Panc1 (cell line): ENCODE measurements around the gene CAMK1D. TPM values are rescaled to one million over a fixed set of nuclear protein-coding genes. Genes with fewer than 3 reads are reported as not detected.

ENCODE experiments used
- ATAC-seq: fragments of 200-7000 bp; cut with Tn5 transposase; 2 replicates; pipeline ENCODE4 v1.9.1; 2020; ENCODE audit warnings: mild to moderate bottlenecking, moderate library complexity
- BruUV-seq: library from RNA; stranded (reverse); fragments of 400-500 nt; replicated peaks from 2 replicates; lab custom pipeline; 2021; lab: Mats Ljungman, UMichigan
- CTCF ChIA-PET: fragments of 300-600 bp; sonication (Branson Sonifier 250); formaldehyde crosslinking; loops from one replicate; lab custom pipeline; 2022; ENCODE audit warnings: antibody characterized with exemption; lab: Charles Lee
- POLR2A ChIA-PET: fragments of 300-600 bp; sonication (Branson Sonifier 250); formaldehyde crosslinking; loops from one replicate; lab custom pipeline; 2022; ENCODE audit warnings: antibody characterized with exemption; lab: Charles Lee
- DNase-seq: peaks from one replicate; pipeline ENCODE4 v3.0.0-alpha.2; 2010; ENCODE audit warnings: low read depth, low spot score
- H3K27ac ChIP-seq: 2 replicates; pipeline ENCODE4 v1.5.1; 2011; ENCODE audit warnings: mild to moderate bottlenecking, low read length, inconsistent platforms
- H3K27me3 ChIP-seq: fragments of 200-500 bp; sonication (Bioruptor generic); 2 replicates; pipeline ENCODE4 v1.6.0; 2014; ENCODE audit warnings: low read length, inconsistent platforms; ENCODE audit not compliant: control insufficient read depth, insufficient read depth
- H3K36me3 ChIP-seq: fragments of 200-500 bp; sonication (Bioruptor generic); 2 replicates; pipeline ENCODE4 v1.5.1; 2014; ENCODE audit warnings: inconsistent platforms, mild to moderate bottlenecking, low read length, moderate library complexity; ENCODE audit not compliant: control insufficient read depth, insufficient read depth
- H3K4me1 ChIP-seq: 2 replicates; pipeline ENCODE4 v1.5.1; 2011; ENCODE audit warnings: inconsistent platforms, mild to moderate bottlenecking, low read length, moderate library complexity; ENCODE audit not compliant: control insufficient read depth, insufficient read depth
- H3K4me3 ChIP-seq, 2 experiments: 2 replicates each; pipeline ENCODE4 v1.5.1; 2011 to 2012; ENCODE audit warnings: low read depth in 2 of 2, low read length in 2 of 2, mild to moderate bottlenecking in 2 of 2, inconsistent platforms in 1 of 2, moderate library complexity in 1 of 2
- H3K9me3 ChIP-seq: fragments of 200-500 bp; sonication (Bioruptor generic); 2 replicates; pipeline ENCODE4 v1.5.1; 2014; ENCODE audit warnings: low read depth, mild to moderate bottlenecking, inconsistent platforms, low read length, moderate library complexity; ENCODE audit not compliant: control insufficient read depth, insufficient read depth
- CTCF ChIP-seq: fragments of 450-650 bp; IDR thresholded peaks from 2 replicates; pipeline ENCODE4 v1.5.1; 2017; ENCODE audit warnings: mild to moderate bottlenecking
- POLR2AphosphoS5 ChIP-seq: IDR thresholded peaks from 2 replicates; pipeline ENCODE4 v1.6.1; 2012; ENCODE audit warnings: mild to moderate bottlenecking, low read depth, low read length, moderate library complexity
- SIN3A ChIP-seq: IDR thresholded peaks from 2 replicates; pipeline ENCODE4 v1.6.1; 2012; ENCODE audit warnings: low read depth, mild to moderate bottlenecking, low read length, moderate library complexity, borderline replicate concordance; ENCODE audit not compliant: insufficient read depth
- TCF7L2 ChIP-seq: IDR thresholded peaks from 2 replicates; pipeline ENCODE4 v1.6.1; 2011; ENCODE audit warnings: mild to moderate bottlenecking, low read depth, low read length, inconsistent platforms
- in situ Hi-C: cut with HindIII; loops from 2 replicates; pipeline ENCODE4 v1.10.0; 2016; ENCODE audit warnings: low sequenced_read_pairs, low pct_unique_long_range_greater_than_20kb
- intact Hi-C: fragments of 100-400 bp; cut with micrococcal nuclease; formaldehyde crosslinking; loops from one replicate; pipeline ENCODE4 v1.10.0; 2022; ENCODE audit not compliant: unreplicated experiment
- total RNA-seq: library from RNA; stranded (reverse); gene quantifications from one replicate; pipeline ENCODE4 v1.2.1, GENCODE V29; 2021; ENCODE audit not compliant: unreplicated experiment
- TF ChIP-seq, protein P1 (sequence below), 2 experiments: IDR thresholded peaks; 2 replicates each; pipeline ENCODE4 v1.6.1; 2011 to 2012; ENCODE audit warnings: low read depth in 2 of 2, control low read depth in 1 of 2, low read length in 1 of 2, mild to moderate bottlenecking in 1 of 2, moderate library complexity in 1 of 2; ENCODE audit not compliant: insufficient read depth in 1 of 2

The CAMK1D gene
- total RNA-seq, 1 experiment from 2014 or later: 5.7 TPM

DNA sequence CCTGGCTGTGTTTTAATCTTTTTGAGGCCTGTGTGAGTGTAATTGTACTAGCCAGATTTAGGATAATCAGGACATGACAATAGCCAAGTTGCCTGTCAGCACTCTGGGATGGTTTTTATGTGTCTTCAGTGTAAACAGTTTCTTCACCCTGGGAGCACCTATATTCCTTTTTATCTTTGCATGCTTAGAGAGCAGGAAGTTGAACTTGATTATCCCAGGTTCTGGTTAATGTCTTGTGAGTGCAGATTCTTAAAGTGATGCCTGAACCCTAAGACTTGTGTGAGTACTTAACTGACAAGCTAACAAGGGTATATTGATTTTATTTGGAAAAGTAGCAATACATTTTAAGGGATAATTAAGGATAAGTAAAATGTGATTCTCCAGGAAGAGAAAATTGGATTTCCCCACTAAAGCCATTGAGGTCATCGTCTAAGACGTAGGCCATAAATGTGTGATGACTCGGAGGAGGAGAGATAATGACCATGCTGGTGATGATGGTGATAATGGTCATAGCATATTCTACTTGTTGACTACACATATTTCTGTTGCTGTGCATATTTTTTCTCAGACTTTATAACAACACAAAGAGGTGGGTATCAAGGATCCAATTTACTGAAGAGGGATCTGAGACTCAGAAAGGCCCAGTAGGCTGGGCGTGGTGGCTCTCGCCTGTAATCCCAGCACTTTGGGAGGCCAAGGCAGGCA is 234.7 kb downstream of the CAMK1D start:
- Histone ChIP-seq H3K4me3 (no peak overlapping the region), H3K4me1 (no peaks in the 10 kb centered on the region), H3K9me3 (no peaks in the 10 kb centered on the region), H3K27ac (no peak overlapping the region), H3K36me3 (no peaks in the 10 kb centered on the region), H3K27me3 (no peaks in the 10 kb centered on the region)
- CTCF ChIA-PET: no interaction called here
- intact Hi-C loops: no loop called here
- no TSS peak for BruUV-seq
- POLR2A ChIA-PET: no interaction called here
- in situ Hi-C loops: no loop called here
- ATAC-seq (no peak), DNase-seq (no peak)
- TF ChIP-seq CTCF: no peak
- TF ChIP-seq, protein P1, sequence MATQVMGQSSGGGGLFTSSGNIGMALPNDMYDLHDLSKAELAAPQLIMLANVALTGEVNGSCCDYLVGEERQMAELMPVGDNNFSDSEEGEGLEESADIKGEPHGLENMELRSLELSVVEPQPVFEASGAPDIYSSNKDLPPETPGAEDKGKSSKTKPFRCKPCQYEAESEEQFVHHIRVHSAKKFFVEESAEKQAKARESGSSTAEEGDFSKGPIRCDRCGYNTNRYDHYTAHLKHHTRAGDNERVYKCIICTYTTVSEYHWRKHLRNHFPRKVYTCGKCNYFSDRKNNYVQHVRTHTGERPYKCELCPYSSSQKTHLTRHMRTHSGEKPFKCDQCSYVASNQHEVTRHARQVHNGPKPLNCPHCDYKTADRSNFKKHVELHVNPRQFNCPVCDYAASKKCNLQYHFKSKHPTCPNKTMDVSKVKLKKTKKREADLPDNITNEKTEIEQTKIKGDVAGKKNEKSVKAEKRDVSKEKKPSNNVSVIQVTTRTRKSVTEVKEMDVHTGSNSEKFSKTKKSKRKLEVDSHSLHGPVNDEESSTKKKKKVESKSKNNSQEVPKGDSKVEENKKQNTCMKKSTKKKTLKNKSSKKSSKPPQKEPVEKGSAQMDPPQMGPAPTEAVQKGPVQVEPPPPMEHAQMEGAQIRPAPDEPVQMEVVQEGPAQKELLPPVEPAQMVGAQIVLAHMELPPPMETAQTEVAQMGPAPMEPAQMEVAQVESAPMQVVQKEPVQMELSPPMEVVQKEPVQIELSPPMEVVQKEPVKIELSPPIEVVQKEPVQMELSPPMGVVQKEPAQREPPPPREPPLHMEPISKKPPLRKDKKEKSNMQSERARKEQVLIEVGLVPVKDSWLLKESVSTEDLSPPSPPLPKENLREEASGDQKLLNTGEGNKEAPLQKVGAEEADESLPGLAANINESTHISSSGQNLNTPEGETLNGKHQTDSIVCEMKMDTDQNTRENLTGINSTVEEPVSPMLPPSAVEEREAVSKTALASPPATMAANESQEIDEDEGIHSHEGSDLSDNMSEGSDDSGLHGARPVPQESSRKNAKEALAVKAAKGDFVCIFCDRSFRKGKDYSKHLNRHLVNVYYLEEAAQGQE (IDR thresholded peaks at IDR 0.05; ENCODE audit: insufficient read depth in 1 of 2, low read depth in 2 of 2, low read length in 1 of 2): no peak

DNA sequence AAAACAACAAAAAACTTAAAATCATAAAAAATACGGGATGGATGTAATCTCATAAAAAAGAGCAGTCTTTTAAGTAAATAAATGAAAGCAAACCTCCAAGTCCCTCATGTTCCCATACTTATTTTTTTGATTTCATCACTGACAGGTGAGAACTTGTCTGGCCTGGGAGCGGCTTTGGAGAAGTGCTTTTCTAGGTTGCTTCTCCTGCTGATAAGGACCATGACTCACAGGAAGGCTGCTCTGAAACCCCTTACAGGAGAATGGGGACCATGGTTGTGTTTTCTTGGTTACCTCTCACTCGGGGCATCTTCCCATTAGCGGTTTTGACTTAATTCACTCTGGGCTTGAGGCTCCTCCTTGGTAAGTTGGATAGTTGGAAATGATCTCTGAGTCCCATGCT is 237.4 kb downstream of the CAMK1D start:
- in situ Hi-C loops (no loop called here), intact Hi-C loops (no loop called here)
- no peak for ATAC-seq
- Histone ChIP-seq H3K9me3 (no peaks in the 10 kb centered on the region), H3K36me3 (no peaks in the 10 kb centered on the region), H3K27ac (no peak overlapping the region), H3K4me1 (no peaks in the 10 kb centered on the region), H3K27me3 (no peaks in the 10 kb centered on the region), H3K4me3 (no peak overlapping the region)
- POLR2A ChIA-PET: no interaction called here
- BruUV-seq: no TSS peak
- no peak for TF ChIP-seq TCF7L2
- TF ChIP-seq SIN3A: no peak
- no peak for TF ChIP-seq POLR2AphosphoS5
- no peak for TF ChIP-seq CTCF
- CTCF ChIA-PET: no interaction called here
- no peak for DNase-seq
